Pancreas (tissue), 10 donors: ENCODE results near the gene ZDHHC11B. TPM values are rescaled to one million over a fixed set of nuclear protein-coding genes. Genes with fewer than 3 reads are reported as not detected.
A peak's percentile ranks its signal among the peaks of the same experiment; 100 is the strongest.
"Not testable (repeated sequence)": the region's sequence is repeated elsewhere in the genome, so short reads cannot be mapped to it uniquely, and the experiment has no call there.

Experiments used
- ATAC-seq, 4 donors: fragments of 200-7000 bp; cut with Tn5 transposase; one replicate each; pipeline versions ENCODE4 v1.8.0 to v1.9.1; 2020; ENCODE audit warnings: mild to moderate bottlenecking in 4 of 4, moderate library complexity in 4 of 4
- DNase-seq, 6 donors: peaks; one replicate each; pipeline ENCODE4 v3.0.0-alpha.2; 2020
- FAIRE-seq: peaks from 2 replicates; lab custom pipeline; 2012; peaks lifted over from hg19 to GRCh38; lab: Jason Lieb, UNC
- H3K27ac ChIP-seq, 4 donors: fragments of 200-600 bp; sonication (generic); 1 replicate in 3 of 4; 2 replicates in 1 of 4; pipeline versions ENCODE4 v1.5.0 to v1.8.0; 2020
- H3K27me3 ChIP-seq, 4 donors: fragments of 200-600 bp; one replicate each; pipeline ENCODE4 v1.8.0; 2021
- H3K36me3 ChIP-seq, 3 donors: fragments of 200-600 bp; sonication (generic) in 1 of 3; one replicate each; pipeline versions ENCODE4 v1.5.0 to v1.8.0; 2020 to 2021
- H3K4me1 ChIP-seq, 3 donors: fragments of 200-600 bp; one replicate each; pipeline ENCODE4 v1.8.0; 2021
- H3K4me3 ChIP-seq, 4 donors: fragments of 200-600 bp; sonication (generic) in 2 of 4; one replicate each; pipeline versions ENCODE4 v1.5.0 to v1.8.0; 2020 to 2021
- H3K9me3 ChIP-seq, 4 donors: fragments of 200-600 bp; one replicate each; pipeline ENCODE4 v1.8.0; 2021
- WGBS, 2 donors: extraction: QIAGEN DNeasy Blood & Tissue Kit; methylation state at CpG; one replicate each; pipeline ENCODE4 v1.1.7; 2013; 5-methylcytosine and 5-hydroxymethylcytosine counted together
- intact Hi-C, 3 donors: fragments of 100-400 bp; cut with DNase I; formaldehyde crosslinking; loops; one replicate each; pipeline versions ENCODE4 v1.11.1 to v1.14.2; 2022
- polyA plus RNA-seq, 2 donors: library from polyadenylated mRNA; stranded (reverse); fragments of 200-250 nt; gene quantifications; one replicate each; pipeline ENCODE4 v1.2.3, GENCODE V29; 2013
- total RNA-seq, 6 donors: library from RNA; stranded (reverse); fragmentation: NEBNext Ultra II Directional in 4 of 6; extraction: Animal tissue kit (Norgen Biotek cat#: 25700) in 4 of 6; gene quantifications; one replicate each; pipeline versions ENCODE4 v1.2.1 to v1.2.4, GENCODE V29; 2021 to 2023
- TF ChIP-seq, protein P1 (sequence below), 4 donors: fragments of 200-600 bp; sonication (generic) in 3 of 4; IDR thresholded peaks; one replicate each; pipeline versions ENCODE4 v1.5.0 to v1.8.0; 2021; ENCODE audit warnings: antibody characterized with exemption in 4 of 4
- donor health status: healthy with polysubstance abuse.
- donor health status: DM: no; HTN: no; CAD: no; lungs with moderate emphysema.
- donor health status: DM: no; HTN: no; CAD: no.
- donor health status: control.
- donor health status: control.
- donor health status: Bipolar disorder and iron deficiency.
- donor health status: DM: yes; HTN: yes; CAD: no.
- donor health status: DM: no; HTN: no; CAD: no.
- donor health status: DM: no; HTN: no; CAD: no.
- donor health status: DM: yes; HTN: yes; CAD: no.

Gene ZDHHC11B
- total and polyA plus RNA-seq, 8 donors: 2.8 to 19.9 (median 6.2) TPM

DNA sequence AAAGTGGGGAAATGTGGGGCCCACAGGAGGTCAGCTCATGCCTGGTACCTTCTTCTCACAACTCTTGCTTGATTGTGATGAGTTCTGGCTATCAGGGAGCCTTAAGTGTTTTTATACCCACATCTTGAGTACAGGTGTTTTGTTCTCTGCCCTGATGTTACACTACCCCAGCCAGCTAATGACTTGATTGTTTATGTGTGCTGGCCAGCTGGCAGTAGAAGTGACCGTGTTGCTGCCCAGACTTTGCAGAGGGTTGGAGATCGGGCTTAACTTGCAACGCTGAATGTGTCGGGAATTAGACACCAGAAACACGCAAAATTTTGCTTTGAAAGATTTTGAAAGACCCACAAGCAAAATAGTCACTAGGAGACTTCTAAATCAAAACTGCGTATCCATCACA, 16.9 kb upstream of the ZDHHC11B start:
- intact Hi-C loops: no loop called here
- FAIRE-seq: no peak
- no peak for DNase-seq
- TF ChIP-seq, protein P1, sequence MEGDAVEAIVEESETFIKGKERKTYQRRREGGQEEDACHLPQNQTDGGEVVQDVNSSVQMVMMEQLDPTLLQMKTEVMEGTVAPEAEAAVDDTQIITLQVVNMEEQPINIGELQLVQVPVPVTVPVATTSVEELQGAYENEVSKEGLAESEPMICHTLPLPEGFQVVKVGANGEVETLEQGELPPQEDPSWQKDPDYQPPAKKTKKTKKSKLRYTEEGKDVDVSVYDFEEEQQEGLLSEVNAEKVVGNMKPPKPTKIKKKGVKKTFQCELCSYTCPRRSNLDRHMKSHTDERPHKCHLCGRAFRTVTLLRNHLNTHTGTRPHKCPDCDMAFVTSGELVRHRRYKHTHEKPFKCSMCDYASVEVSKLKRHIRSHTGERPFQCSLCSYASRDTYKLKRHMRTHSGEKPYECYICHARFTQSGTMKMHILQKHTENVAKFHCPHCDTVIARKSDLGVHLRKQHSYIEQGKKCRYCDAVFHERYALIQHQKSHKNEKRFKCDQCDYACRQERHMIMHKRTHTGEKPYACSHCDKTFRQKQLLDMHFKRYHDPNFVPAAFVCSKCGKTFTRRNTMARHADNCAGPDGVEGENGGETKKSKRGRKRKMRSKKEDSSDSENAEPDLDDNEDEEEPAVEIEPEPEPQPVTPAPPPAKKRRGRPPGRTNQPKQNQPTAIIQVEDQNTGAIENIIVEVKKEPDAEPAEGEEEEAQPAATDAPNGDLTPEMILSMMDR (IDR thresholded peaks at IDR 0.05): no peak
- Histone ChIP-seq H3K4me1 (peaks cover 0 to 5% (median 0%) of the 10 kb centered on the region in 3 donors), H3K9me3 (no peaks in the 10 kb centered on the region), H3K4me3 (no peak overlapping the region), H3K36me3 (no peaks in the 10 kb centered on the region), H3K27ac (peak overlapping the region in 1 of 4 donors; percentile 2), H3K27me3 (no peaks in the 10 kb centered on the region)
- WGBS, 2 donors: 68% methylated on average over 6 of the region's 6 CpGs; no CpG with 5 or more reads in 1 of the 2 donors
- peak; percentile 29 to 44 (median 38) for ATAC-seq

DNA sequence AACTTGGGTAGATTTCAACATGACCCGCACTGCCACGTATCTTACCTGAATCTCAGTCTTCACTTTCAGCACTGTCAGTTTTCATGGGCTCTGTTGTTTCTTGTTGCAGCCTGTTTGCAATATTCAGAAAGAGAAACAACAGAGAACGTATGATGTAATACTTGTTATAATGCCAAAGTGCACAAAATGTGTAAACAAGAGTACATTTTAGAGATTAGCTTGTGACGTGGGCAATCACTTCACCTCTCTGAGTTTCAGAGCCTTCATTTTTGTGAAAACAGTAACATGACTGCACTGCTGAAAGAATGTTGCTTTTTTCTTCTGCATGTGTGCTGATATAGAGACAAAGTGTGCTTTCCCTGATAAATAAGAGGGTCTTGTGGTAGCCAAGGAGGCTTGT, 16.5 kb upstream of the ZDHHC11B start:
- H3K4me3 ChIP-seq, H3K27me3 ChIP-seq, H3K9me3 ChIP-seq, H3K36me3 ChIP-seq, H3K4me1 ChIP-seq, FAIRE-seq, DNase-seq, intact Hi-C loops: not testable (repeated sequence)
- H3K27ac ChIP-seq: peak overlapping the region in 1 of 4 donors; percentile 2
- peak; percentile 84 to 96 (median 90) for ATAC-seq
- 36% methylated on average over 4 of the region's 4 CpGs; no CpG with 5 or more reads in 1 of the 2 donors for WGBS, 2 donors

DNA sequence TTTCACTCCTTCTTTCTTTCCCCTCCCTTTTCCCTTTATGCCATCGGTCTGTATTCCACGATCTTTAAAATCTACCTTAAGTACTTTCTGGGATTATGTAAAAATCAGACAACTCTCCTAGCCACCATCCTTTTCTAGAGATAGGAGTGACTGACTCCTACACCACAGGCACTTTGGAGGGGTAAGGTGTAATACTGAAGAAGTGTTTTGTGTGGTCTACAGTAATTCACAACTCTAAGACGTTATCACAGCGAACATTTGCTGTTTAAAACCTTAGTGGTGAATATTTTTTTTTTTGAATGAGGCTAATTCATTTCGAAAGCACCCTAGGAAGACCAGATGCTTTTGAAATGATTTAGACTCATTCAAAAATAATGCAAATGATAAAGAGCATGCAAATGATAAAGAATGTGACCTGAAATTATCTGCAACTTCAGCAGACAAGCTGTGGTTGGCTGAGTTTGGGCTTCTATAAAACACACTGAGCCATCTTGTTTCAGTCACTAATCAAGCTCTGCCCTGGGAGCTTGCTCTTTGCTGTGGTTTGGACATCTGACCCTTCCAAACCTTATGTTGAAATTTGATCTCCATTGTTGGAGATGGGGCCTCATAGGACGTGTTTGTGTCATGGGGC, 14.1 kb upstream of the ZDHHC11B start:
- not testable (repeated sequence) for FAIRE-seq, H3K4me3 ChIP-seq, ATAC-seq, H3K27ac ChIP-seq, H3K27me3 ChIP-seq, H3K36me3 ChIP-seq, H3K9me3 ChIP-seq, H3K4me1 ChIP-seq, DNase-seq
- 57 to 84% methylated on average over 3 to 6 of the region's 6 CpGs for WGBS, 2 donors
- intact Hi-C loops: loop anchor here in 1 of 3 donors (5.0 kb wide), 1 partner anchor 86 kb away; no protein-coding TSS in a partner anchor

DNA sequence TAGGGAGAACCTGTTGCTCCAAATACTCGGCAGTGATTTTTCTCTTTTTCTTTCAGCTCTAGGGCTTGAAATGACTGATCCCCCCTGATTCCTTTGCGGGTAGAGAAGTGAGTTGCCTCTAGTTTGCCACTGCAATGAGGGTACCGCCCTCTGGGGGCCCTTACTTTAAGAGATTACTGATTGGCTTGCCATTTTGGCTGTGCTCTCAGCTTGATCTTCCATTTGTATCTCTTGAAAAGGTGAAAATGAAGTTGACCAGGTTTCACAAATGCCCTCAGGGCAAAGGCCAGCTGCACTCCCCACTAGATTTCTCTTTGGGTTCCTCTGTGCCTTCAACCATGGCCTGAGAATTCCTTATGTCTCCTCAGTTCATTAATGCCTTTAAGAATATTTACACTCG, 13.5 kb upstream of the ZDHHC11B start:
- not testable (repeated sequence) for FAIRE-seq, H3K4me1 ChIP-seq, H3K9me3 ChIP-seq, H3K4me3 ChIP-seq, H3K27ac ChIP-seq, DNase-seq, H3K27me3 ChIP-seq, H3K36me3 ChIP-seq, ATAC-seq
- intact Hi-C loops: loop anchor here in 1 of 3 donors (5.0 kb wide), 1 partner anchor 86 kb away; no protein-coding TSS in a partner anchor
- WGBS, 2 donors: 84 to 93% methylated on average over 2 to 3 of the region's 4 CpGs

DNA sequence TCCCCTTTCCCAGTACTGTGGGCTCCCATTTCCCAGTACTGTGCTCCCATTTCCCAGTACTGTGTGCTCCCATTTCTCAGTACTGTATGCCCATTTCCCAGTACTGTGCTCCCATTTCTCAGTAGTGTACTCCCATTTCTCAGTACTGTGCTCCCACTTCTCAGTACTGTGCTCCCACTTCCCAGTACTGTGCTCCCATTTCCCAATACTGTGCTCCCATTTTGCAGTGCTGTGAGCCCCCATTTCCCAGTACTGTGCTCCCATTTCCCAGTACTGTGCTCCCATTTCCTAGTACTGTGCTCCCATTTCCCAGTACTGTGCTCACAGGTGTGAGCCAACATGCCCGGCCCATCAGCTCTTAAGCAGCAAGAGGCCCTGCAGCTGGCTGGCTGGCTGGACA, 11.3 kb upstream of the ZDHHC11B start:
- 0 to 92% methylated on average over 1 of the region's 1 CpG for WGBS, 2 donors
- FAIRE-seq, DNase-seq, H3K9me3 ChIP-seq, ATAC-seq, H3K27me3 ChIP-seq, H3K27ac ChIP-seq, H3K36me3 ChIP-seq, H3K4me1 ChIP-seq, H3K4me3 ChIP-seq: not testable (repeated sequence)
- intact Hi-C loops: loop anchor here in 1 of 3 donors (5.0 kb wide), 1 partner anchor 84 kb away; no protein-coding TSS in a partner anchor

DNA sequence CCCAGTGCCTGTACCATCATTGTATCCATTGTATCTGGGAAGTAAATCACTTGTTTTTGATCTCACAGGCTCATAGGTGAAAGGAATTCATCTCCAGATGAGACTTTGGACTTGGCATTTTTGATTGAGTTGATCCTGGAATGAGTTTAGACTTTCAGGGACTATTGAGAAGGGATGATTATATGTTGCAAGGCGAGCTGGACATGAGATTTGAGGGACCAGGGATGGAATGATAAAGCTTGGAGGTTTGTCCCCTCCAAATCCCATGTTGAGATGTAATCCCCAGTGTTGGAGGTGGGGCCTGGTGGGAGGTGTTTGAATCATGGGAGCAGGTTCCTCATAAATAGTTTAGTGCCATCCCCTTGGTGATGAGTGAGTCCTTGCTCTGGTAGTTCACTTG, 10.4 kb upstream of the ZDHHC11B start:
- not testable (repeated sequence) for H3K4me3 ChIP-seq, H3K9me3 ChIP-seq, H3K27ac ChIP-seq, H3K4me1 ChIP-seq, H3K27me3 ChIP-seq, FAIRE-seq, H3K36me3 ChIP-seq, ATAC-seq, DNase-seq
- intact Hi-C loops: loop anchor here in 1 of 3 donors (5.0 kb wide), 1 partner anchor 83 kb away; no protein-coding TSS in a partner anchor
- 95 to 96% methylated on average over 1 of the region's 1 CpG for WGBS, 2 donors

DNA sequence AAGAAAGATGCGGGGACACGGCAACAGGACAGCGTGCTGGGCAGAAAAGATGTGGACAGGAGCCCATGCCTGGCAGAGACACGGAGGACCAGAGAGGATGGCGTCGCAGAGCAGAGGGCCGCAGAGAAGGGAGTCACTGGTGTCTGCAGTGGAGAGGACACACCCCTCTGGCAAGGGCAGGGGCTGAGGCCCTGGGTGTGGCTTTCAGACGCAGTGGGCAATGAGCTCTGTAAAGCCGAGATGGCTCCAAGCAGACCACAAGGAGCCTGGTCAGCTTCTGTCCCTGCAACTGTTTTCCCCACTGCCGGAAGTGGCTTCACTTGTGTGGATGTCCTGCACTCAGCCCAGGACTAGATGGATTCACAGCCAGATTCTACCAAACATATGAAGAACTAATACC, 4.2 kb upstream of the ZDHHC11B start:
- H3K27me3 ChIP-seq, H3K36me3 ChIP-seq, H3K4me3 ChIP-seq, FAIRE-seq, H3K9me3 ChIP-seq, H3K4me1 ChIP-seq, H3K27ac ChIP-seq, ATAC-seq, intact Hi-C loops: not testable (repeated sequence)
- WGBS, 2 donors: 89 to 97% methylated on average over 4 to 10 of the region's 10 CpGs
- peak in 1 of 6 donors; percentile 45 for DNase-seq

DNA sequence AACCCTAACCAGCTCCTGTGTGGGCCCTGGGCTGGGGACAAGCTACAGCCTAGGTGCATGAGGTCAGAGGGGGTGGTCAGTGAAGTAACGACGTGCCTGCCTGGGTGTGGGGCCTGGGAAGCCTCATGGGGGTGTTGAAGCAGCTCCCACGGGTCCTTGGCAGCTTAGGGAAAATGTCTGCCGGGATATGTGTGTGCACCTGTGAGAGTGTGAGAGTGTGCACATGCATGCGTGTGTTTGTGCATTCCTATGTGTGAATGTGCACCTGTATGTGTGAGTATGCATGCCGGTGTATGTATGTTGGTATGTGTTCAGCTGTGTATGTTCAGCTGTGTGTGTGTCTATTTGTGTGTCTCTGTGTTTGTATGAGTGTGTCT, 3.3 kb upstream of the ZDHHC11B start:
- FAIRE-seq, H3K9me3 ChIP-seq, DNase-seq, H3K4me1 ChIP-seq, H3K36me3 ChIP-seq, intact Hi-C loops, ATAC-seq, H3K27ac ChIP-seq, H3K4me3 ChIP-seq, H3K27me3 ChIP-seq: not testable (repeated sequence)
- WGBS, 2 donors: 76 to 91% methylated on average over 5 to 6 of the region's 6 CpGs

DNA sequence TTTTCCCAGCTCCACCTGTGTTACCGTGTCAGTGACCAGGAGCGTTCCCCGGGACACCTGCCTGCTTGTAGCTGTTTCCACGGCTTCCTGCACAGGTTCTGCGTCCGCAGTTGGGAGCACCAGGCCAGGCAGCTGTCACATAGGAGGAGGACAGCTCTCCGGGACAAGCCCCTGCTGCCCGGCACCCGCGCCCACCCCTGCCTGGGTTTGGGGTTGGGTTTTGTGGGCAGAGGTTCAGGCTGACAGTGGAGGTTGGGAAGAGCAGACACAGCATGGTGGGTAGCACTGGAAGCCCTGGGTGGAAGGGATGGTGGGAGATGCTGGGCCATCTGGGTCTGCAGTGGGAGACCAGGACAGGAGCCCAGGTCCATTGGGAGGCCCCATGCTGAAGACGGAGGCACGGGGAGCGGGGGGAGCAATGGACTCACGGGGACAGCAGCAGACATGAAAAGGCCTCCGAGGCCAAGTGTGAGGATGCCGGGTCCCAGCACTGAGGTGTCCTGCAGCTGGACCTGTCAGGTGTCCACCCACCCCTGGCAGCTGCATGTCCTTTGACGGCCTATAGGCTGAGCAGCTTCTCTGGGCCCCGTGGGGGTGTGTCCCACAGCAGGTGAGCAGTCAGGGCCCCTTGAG, 2.8 kb upstream of the ZDHHC11B start:
- H3K4me3 ChIP-seq, ATAC-seq, FAIRE-seq, H3K36me3 ChIP-seq, H3K4me1 ChIP-seq, H3K27me3 ChIP-seq, H3K27ac ChIP-seq, intact Hi-C loops, H3K9me3 ChIP-seq: not testable (repeated sequence)
- 86 to 95% methylated on average over 12 of the region's 18 CpGs for WGBS, 2 donors
- peak in 2 of 6 donors; percentile 16 to 51 for DNase-seq

DNA sequence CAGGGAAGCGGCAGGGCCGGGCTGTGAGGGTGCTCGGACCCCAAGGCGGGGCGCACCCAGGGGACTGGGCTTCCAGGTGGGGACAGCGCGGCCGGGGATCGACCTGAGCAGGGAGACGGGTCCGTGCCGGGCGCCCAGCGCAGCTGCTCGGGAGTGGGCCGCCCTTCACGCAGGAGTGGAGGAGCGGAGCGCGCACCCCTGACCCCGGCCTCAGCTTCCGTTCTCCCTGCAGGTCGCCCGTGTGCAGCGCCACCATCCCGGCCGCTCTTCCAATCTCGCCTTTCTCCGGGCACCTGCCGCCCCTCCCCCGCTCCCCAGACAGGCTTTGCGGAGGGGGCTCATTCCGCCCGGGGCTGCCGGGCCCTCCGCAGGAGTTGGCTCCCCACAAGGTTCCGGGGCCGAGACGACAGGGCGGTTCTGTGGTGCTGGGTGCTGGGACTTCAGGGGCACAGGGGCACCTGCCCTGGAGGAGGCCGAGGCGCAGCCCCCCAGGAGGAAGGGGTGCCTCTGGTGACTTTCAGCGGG, 714 bp upstream of the ZDHHC11B start:
- H3K36me3 ChIP-seq, H3K4me1 ChIP-seq, H3K9me3 ChIP-seq, FAIRE-seq, intact Hi-C loops, H3K27me3 ChIP-seq: not testable (repeated sequence)
- Histone ChIP-seq H3K4me3 (peak overlapping the region; percentile 47 to 77 (median 53)), H3K27ac (peak overlapping the region in 1 of 4 donors; percentile 29)
- WGBS, 2 donors: 3 to 6% methylated on average over 14 to 17 of the region's 43 CpGs
- peak; percentile 33 to 50 (median 38) for ATAC-seq
- DNase-seq: peak in 4 of 6 donors; percentile 58 to 80 (median 69)
